ENCODE results near the gene EID2. TPM values are rescaled to one million over a fixed set of nuclear protein-coding genes. Genes with fewer than 3 reads are reported as not detected.

EID2 gene
- total and polyA plus RNA-seq, 2 donors (not counting 3 experiments of a cell fraction or from before 2014, with no cell fraction given): 6.6 to 17.4 TPM

DNA sequence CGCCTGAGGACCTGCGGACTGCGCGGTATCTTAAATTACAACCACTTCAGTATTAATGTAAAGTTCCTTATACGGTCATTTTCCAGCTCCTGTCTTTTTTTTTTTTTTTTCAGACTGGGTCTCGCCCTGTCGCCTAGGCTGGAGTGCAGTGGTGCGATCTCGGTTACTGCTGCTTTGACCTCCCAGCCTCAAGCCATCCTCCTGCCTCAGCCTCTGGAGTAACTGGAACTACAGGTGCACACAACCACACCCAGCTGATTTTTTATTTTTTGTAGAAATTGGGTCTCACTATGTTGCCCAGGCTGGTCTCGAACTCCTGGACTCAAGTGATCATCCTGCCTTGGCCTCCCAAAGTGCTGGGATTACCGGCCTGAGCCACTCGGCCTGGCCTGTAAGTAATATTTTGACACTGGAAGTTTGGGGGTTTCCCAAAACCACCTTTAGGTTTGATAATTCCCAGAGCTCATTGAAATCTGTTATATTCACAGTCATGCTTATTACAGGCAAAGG, 6.9 kb downstream of the EID2 start:
- Histone ChIP-seq H3K4me1 (ENCODE audit: control insufficient read depth, extremely low read depth, insufficient read depth, low read length) (peaks cover 6% of the 10 kb centered on the region), H3K36me3 (ENCODE audit: control insufficient read depth in 2 of 2, extremely low read depth in 1 of 2, insufficient read depth in 2 of 2, low read length in 2 of 2) (no peaks in the 10 kb centered on the region), H3K9ac (replicated peaks; ENCODE audit: extremely low read depth, insufficient read depth, low read length) (no peak overlapping the region), H3K4me3 (replicated peaks in 1 of 3; ENCODE audit: insufficient read depth in 1 of 3, low read depth in 1 of 3, low read length in 3 of 3) (no peak overlapping the region), H4K20me1 (replicated peaks; ENCODE audit: control insufficient read depth, extremely low read depth, insufficient read depth, low read length) (no peaks in the 10 kb centered on the region), H3K27ac (ENCODE audit: insufficient read depth, low read depth, low read length) (no peak overlapping the region), H2AFZ (ENCODE audit: low read depth, low read length) (no peak overlapping the region), H3K4me2 (ENCODE audit: insufficient read depth, low read length) (no peak overlapping the region), H3K9me3 (replicated peaks; ENCODE audit: control insufficient read depth, insufficient read depth, low read length) (no peaks in the 10 kb centered on the region), H3K9me1 (replicated peaks; ENCODE audit: control insufficient read depth, extremely low read depth, insufficient read depth, low read length) (no peaks in the 10 kb centered on the region), H3K79me2 (ENCODE audit: control insufficient read depth, insufficient read depth, low read length) (peaks cover 10% of the 10 kb centered on the region), H3K27me3 (ENCODE audit: control insufficient read depth in 2 of 2, insufficient read depth in 2 of 2, low read length in 2 of 2) (no peaks in the 10 kb centered on the region)
- TF ChIP-seq GATA2 (IDR thresholded peaks at IDR 0.05; ENCODE audit: insufficient read depth, insufficient read length, low read depth, low read length) (no peak), JUN (IDR thresholded peaks at IDR 0.05; ENCODE audit: borderline replicate concordance, insufficient read depth, insufficient read length, low read depth) (no peak)
- TF ChIP-seq, protein P1, sequence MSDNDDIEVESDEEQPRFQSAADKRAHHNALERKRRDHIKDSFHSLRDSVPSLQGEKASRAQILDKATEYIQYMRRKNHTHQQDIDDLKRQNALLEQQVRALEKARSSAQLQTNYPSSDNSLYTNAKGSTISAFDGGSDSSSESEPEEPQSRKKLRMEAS (IDR thresholded peaks at IDR 0.05; ENCODE audit: insufficient read depth, insufficient read length): no peak
- CTCF ChIA-PET: interaction anchor here (1.0 to 4.9 kb wide), 10 partner anchors 9 to 135 kb away, joined by 3 to 80 read pairs (median 6); partner anchors contain the start of gene DLL3
- no peak for DNase-seq (ENCODE audit: low read depth, low spot score)
- POLR2A ChIA-PET: interaction anchor here (1.1 kb wide), 1 partner anchor 97 kb away, joined by 5 read pairs; the partner anchor contains the start of gene RPS16
- no TSS peak for BruUV-seq (replicated peaks)
- intact Hi-C loops (cut with micrococcal nuclease): loop anchor here (10.0 kb wide), 2 partner anchors 88 to 408 kb away; partner anchors contain the start of genes PAK4 and SUPT5H
- FAIRE-seq: no peak
- dilution Hi-C loops (cut with MboI; ENCODE audit: extremely low pct_ligation_motif_present, low sequenced_read_pairs): no loop called here

GRCh38 chr19:39532233-39533002, 7.5 kb downstream of the EID2 start, which contains the start of gene EID2B:
EID2B (minus strand) TSS chr19:39532852; CDS start chr19:39532802, 50 bp downstream.
- peak within 1 kb of the TSS; percentile 68 for H3K9ac ChIP-seq (replicated peaks; ENCODE audit: extremely low read depth, insufficient read depth, low read length)
- peak within 1 kb of the TSS; percentile 29 for H3K27ac ChIP-seq (ENCODE audit: insufficient read depth, low read depth, low read length)
- DNase-seq (ENCODE audit: low read depth, low spot score) (peak; percentile 97), FAIRE-seq (peak; percentile 98)
- dilution Hi-C loops (cut with MboI; ENCODE audit: extremely low pct_ligation_motif_present, low sequenced_read_pairs) (no loop called here), intact Hi-C loops (cut with micrococcal nuclease) (loop anchor here (1.0 to 10.0 kb wide), 6 partner anchors 34 to 408 kb away; partner anchors contain the start of genes DLL3, PAK4, PLEKHG2 and SUPT5H)
- CTCF ChIA-PET: interaction anchor here (0.7 to 4.9 kb wide), 13 partner anchors 13 to 135 kb away, joined by 3 to 80 read pairs (median 5); partner anchors contain the start of genes DLL3, RPS16 and TIMM50
- no peaks in the 10 kb centered on the region for H3K36me3 ChIP-seq (ENCODE audit: control insufficient read depth in 2 of 2, extremely low read depth in 1 of 2, insufficient read depth in 2 of 2, low read length in 2 of 2)
- H3K4me2 ChIP-seq (ENCODE audit: insufficient read depth, low read length): peak within 1 kb of the TSS; percentile 98
- peak within 1 kb of the TSS; percentile 68 for H2AFZ ChIP-seq (ENCODE audit: low read depth, low read length)
- peaks cover 6% of the 10 kb centered on the region for H3K4me1 ChIP-seq (ENCODE audit: control insufficient read depth, extremely low read depth, insufficient read depth, low read length)
- H3K9me1 ChIP-seq (replicated peaks; ENCODE audit: control insufficient read depth, extremely low read depth, insufficient read depth, low read length): no peaks in the 10 kb centered on the region
- peak within 1 kb of the TSS; percentile 68 to 93 (median 87) for H3K4me3 ChIP-seq (replicated peaks in 1 of 3; ENCODE audit: insufficient read depth in 1 of 3, low read depth in 1 of 3, low read length in 3 of 3)
- POLR2A ChIA-PET: interaction anchor here (1.1 kb wide), 1 partner anchor 96 kb away, joined by 5 read pairs; the partner anchor contains the start of gene RPS16
- H4K20me1 ChIP-seq (replicated peaks; ENCODE audit: control insufficient read depth, extremely low read depth, insufficient read depth, low read length): no peaks in the 10 kb centered on the region
- TF ChIP-seq, protein P2, sequence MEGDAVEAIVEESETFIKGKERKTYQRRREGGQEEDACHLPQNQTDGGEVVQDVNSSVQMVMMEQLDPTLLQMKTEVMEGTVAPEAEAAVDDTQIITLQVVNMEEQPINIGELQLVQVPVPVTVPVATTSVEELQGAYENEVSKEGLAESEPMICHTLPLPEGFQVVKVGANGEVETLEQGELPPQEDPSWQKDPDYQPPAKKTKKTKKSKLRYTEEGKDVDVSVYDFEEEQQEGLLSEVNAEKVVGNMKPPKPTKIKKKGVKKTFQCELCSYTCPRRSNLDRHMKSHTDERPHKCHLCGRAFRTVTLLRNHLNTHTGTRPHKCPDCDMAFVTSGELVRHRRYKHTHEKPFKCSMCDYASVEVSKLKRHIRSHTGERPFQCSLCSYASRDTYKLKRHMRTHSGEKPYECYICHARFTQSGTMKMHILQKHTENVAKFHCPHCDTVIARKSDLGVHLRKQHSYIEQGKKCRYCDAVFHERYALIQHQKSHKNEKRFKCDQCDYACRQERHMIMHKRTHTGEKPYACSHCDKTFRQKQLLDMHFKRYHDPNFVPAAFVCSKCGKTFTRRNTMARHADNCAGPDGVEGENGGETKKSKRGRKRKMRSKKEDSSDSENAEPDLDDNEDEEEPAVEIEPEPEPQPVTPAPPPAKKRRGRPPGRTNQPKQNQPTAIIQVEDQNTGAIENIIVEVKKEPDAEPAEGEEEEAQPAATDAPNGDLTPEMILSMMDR (IDR thresholded peaks at IDR 0.05; ENCODE audit: extremely low read depth in 1 of 2, insufficient read depth in 1 of 2, low read depth in 1 of 2, low read length in 2 of 2): peak; percentile 96
- TF ChIP-seq POLR2AphosphoS5 (IDR thresholded peaks at IDR 0.05; ENCODE audit: insufficient read depth, low read depth, low read length) (peak; percentile 77), MYC (IDR thresholded peaks at IDR 0.05; ENCODE audit: low read depth, low read length) (no peak), POLR2A (IDR thresholded peaks at IDR 0.05; ENCODE audit: low read depth, low read length) (peak; percentile 90)
- BruUV-seq (replicated peaks): TSS peak; percentile 53
- no peaks in the 10 kb centered on the region for H3K9me3 ChIP-seq (replicated peaks; ENCODE audit: control insufficient read depth, insufficient read depth, low read length)
- H3K79me2 ChIP-seq (ENCODE audit: control insufficient read depth, insufficient read depth, low read length): peaks cover 10% of the 10 kb centered on the region
- no peaks in the 10 kb centered on the region for H3K27me3 ChIP-seq (ENCODE audit: control insufficient read depth in 2 of 2, insufficient read depth in 2 of 2, low read length in 2 of 2)
